Measurements from ENCODE around the gene PCDHGA8.

Gene PCDHGA8

DNA sequence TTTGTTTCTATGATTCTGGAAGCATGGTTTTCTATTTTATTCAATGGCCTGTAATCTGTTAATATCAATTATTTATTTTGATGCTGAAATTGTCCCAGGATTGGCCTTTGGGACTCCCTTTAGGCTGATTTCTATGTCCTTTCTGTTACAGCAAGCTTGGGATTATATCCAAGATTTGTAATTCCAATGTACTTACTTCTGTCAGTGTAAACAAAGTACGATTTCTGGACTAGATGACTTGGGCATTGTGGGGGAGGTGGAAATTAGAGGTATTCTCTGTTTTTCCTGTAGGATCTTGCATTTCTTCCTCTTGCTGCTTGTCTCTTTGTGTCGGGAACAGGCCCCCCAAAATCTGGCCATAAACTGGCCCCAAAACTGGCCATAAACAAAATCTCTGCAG is 41.6 kb downstream of the PCDHGA8 start:
- no peak for DNase-seq (ENCODE audit: low read depth)

- DNase-seq (ENCODE audit: low read depth) = no peak
Measured at GRCh38 chr5:141437221-141437620, 44.8 kb downstream of the PCDHGA8 start.

DNA sequence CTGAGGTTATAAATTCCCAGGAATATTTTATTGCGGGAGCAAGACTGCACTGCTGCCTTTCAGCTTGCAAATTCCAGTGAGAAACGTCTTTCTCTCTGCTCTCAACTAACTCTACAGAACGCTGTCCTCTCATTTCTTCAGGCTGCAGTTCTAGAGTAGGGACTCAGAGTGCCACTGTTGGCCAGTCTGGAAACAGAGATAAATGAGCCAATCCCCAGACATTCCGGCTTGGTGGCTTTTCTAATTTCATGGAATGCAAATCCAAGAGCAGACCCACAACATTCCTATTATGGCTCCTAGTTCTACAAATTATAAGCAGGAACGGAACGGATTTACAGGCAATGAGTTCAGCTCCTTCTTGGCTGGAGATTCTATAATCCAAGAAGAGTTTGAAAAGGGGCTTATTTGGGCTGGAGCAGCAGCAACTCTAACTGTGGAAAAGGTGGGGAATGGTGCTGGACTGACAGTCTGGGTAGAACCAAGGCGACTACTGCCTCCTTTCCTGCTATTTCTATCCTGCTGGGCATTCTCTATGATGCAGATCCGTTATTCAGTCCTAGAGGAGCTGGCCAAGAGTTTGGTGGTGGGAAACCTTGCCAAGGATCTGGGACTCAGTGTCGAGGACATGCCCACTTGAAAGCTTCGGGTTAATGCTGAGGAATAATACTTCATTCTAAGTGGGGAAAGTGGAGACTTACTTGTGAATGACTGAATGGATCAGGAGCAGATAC is 47.1 kb downstream of the PCDHGA8 start:
- no peak for DNase-seq (ENCODE audit: low read depth)

DNA sequence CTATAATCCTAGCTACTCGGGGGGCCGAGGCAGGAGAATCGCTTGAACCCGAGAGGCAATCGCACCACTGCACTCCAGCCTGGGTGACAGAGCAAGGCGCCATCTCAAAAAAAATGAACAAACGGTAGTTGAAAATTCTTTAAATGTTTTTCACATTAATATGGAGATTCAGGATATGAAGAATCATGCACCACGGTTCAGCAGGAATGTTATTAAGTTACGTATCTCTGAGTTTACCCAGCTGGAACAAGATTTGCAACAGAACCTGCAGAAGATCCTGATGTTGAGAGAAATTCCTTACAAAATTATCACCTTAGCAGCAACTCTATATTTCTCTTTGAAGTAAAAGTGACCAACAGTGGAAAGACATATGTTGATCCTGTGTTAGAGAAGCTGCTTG is 47.9 kb downstream of the PCDHGA8 start:
- no peak for DNase-seq (ENCODE audit: low read depth)

DNA sequence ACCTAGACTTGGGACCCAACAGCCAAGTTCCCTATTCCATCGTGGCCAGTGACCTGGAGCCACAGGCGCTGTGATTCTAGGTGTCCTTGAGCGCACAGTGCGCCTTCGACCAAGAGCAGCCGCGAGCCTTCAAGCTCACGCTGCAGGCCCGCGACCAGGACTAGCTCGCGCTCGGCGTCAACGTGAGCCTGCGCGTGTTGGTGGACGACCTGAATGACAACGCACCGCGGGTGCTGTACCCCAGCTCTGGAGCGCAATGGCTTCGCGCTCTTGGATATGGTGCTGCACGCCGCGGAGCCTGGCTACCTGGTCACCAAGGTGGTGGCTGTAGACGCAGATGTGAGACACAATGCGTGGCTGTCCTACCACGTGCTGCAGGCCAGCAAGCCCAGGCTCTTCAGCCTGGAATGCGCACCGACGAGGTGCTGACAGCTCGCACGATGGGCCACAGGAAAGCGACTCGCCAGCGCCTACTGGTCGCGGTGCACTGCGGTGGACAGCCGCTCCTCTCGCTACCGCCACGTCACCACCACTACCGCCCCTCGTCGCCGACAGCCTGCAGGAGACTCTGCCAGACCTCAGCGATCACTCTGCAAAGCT is 49.2 kb downstream of the PCDHGA8 start:
- no peak for DNase-seq (ENCODE audit: low read depth)

All from stromal cell of bone marrow (primary cell).